GM19239 (cell line): ENCODE results near the gene MSH3.
"Not testable (repeated sequence)": the region's sequence is repeated elsewhere in the genome, so short reads cannot be mapped to it uniquely, and the experiment has no call there.

ENCODE experiments used
- DNase-seq: peaks from one replicate; pipeline ENCODE4 v3.0.0; 2011; ENCODE audit warnings: low spot score; ENCODE audit not compliant: insufficient read length
- FAIRE-seq: peaks from 2 replicates; lab custom pipeline; 2011; peaks lifted over from hg19 to GRCh38; lab: Jason Lieb, UNC

Gene MSH3

GRCh38 chr5:80783751-80784150 is 129.3 kb downstream of the MSH3 start:
- DNase-seq, FAIRE-seq: not testable (repeated sequence)

- DNase-seq (no peak), FAIRE-seq (no peak)
Observed at GRCh38 chr5:80784451-80784850, 130.0 kb downstream of the MSH3 start.

GRCh38 chr5:80789319-80790016 is 135.0 kb downstream of the MSH3 start:
- DNase-seq, result not testable (repeated sequence)
- FAIRE-seq, result peak; percentile 18

- DNase-seq (no peak), FAIRE-seq (no peak)
Observed at GRCh38 chr5:80790698-80791097, 136.2 kb downstream of the MSH3 start.

GRCh38 chr5:80793354-80793753 is 138.9 kb downstream of the MSH3 start:
- no peak for DNase-seq

GRCh38 chr5:80796846-80797245 is 142.4 kb downstream of the MSH3 start:
- DNase-seq, result no peak
- FAIRE-seq, result no peak

More at GRCh38 chr5:80793354-80793753, 138.9 kb downstream of the MSH3 start:
- FAIRE-seq, result peak; percentile 35

- DNase-seq (no peak), FAIRE-seq (no peak)
Observed at GRCh38 chr5:80797428-80798024, 143.1 kb downstream of the MSH3 start.

GRCh38 chr5:80798166-80798565 is 143.7 kb downstream of the MSH3 start:
- FAIRE-seq, result no peak
- no peak for DNase-seq

- no peak for FAIRE-seq
- DNase-seq, result no peak
Observed at GRCh38 chr5:80798633-80799032, 144.2 kb downstream of the MSH3 start.

GRCh38 chr5:80799041-80799440 is 144.6 kb downstream of the MSH3 start:
- FAIRE-seq, result no peak
- no peak for DNase-seq

- DNase-seq (no peak), FAIRE-seq (no peak)
Observed at GRCh38 chr5:80799573-80799972, 145.1 kb downstream of the MSH3 start.

GRCh38 chr5:80804332-80804731 is 149.9 kb downstream of the MSH3 start:
- FAIRE-seq (no peak), DNase-seq (no peak)

GRCh38 chr5:80805038-80805437 is 150.6 kb downstream of the MSH3 start:
- no peak for DNase-seq
- FAIRE-seq, result no peak

GRCh38 chr5:80806929-80807328 is 152.5 kb downstream of the MSH3 start:
- no peak for FAIRE-seq
- DNase-seq, result no peak

GRCh38 chr5:80809451-80809850 is 155.0 kb downstream of the MSH3 start:
- DNase-seq (no peak), FAIRE-seq (peak; percentile 37)

GRCh38 chr5:80810425-80810824 is 156.0 kb downstream of the MSH3 start:
- no peak for DNase-seq
- FAIRE-seq, result no peak

GRCh38 chr5:80816590-80816989 is 162.1 kb downstream of the MSH3 start:
- DNase-seq (no peak), FAIRE-seq (no peak)

GRCh38 chr5:80820685-80821084 is 166.2 kb downstream of the MSH3 start:
- DNase-seq (no peak), FAIRE-seq (no peak)

- DNase-seq (no peak), FAIRE-seq (no peak)
Observed at GRCh38 chr5:80822640-80823039, 168.2 kb downstream of the MSH3 start.

GRCh38 chr5:80824159-80824558 is 169.7 kb downstream of the MSH3 start:
- not testable (repeated sequence) for FAIRE-seq

GRCh38 chr5:80825786-80826460 is 171.5 kb downstream of the MSH3 start:
- FAIRE-seq (no peak), DNase-seq (no peak)

More at GRCh38 chr5:80824159-80824558, 169.7 kb downstream of the MSH3 start:
- not testable (repeated sequence) for DNase-seq
